ENCODE results near the gene KAT14.
"Not testable (repeated sequence)": the region's sequence is repeated elsewhere in the genome, so short reads cannot be mapped to it uniquely, and the experiment has no call there.

The KAT14 gene

GRCh38 chr20:18180815-18181214 is 43.2 kb downstream of the KAT14 start:
- Histone ChIP-seq H3K4me3 (ENCODE audit: severe bottlenecking) (no peak overlapping the region), H3K27ac (ENCODE audit: poor library complexity, severe bottlenecking) (no peak overlapping the region), H3K27me3 (ENCODE audit: insufficient read depth, poor library complexity, severe bottlenecking) (no peaks in the 10 kb centered on the region), H3K36me3 (ENCODE audit: low read depth) (peaks cover 45% of the 10 kb centered on the region), H3K4me1 (ENCODE audit: insufficient read depth, poor library complexity, severe bottlenecking) (no peaks in the 10 kb centered on the region), H3K9me3 (ENCODE audit: severe bottlenecking) (peaks cover 9% of the 10 kb centered on the region)
- ATAC-seq (ENCODE audit: low read depth): no peak
- no peak for TF ChIP-seq CTCF (IDR thresholded peaks at IDR 0.05; ENCODE audit: poor library complexity, severe bottlenecking)
- DNase-seq (ENCODE audit: low spot score): no peak

- Histone ChIP-seq H3K27ac (ENCODE audit: poor library complexity, severe bottlenecking) (no peak overlapping the region), H3K36me3 (ENCODE audit: low read depth) (peaks cover 22% of the 10 kb centered on the region), H3K27me3 (ENCODE audit: insufficient read depth, poor library complexity, severe bottlenecking) (no peaks in the 10 kb centered on the region), H3K4me3 (ENCODE audit: severe bottlenecking) (no peak overlapping the region), H3K4me1 (ENCODE audit: insufficient read depth, poor library complexity, severe bottlenecking) (peaks cover 6% of the 10 kb centered on the region), H3K9me3 (ENCODE audit: severe bottlenecking) (no peaks in the 10 kb centered on the region)
- DNase-seq (ENCODE audit: low spot score): no peak
- ATAC-seq (ENCODE audit: low read depth): peak; percentile 16; the same call in 1 of the 3 replicates
- TF ChIP-seq CTCF (IDR thresholded peaks at IDR 0.05; ENCODE audit: poor library complexity, severe bottlenecking): no peak
These were observed 49.4 kb downstream of the KAT14 start for GRCh38 chr20:18187020-18187419.

- DNase-seq (ENCODE audit: low spot score) (no peak), ATAC-seq (ENCODE audit: low read depth) (no peak)
- Histone ChIP-seq H3K36me3 (ENCODE audit: low read depth) (peaks cover 18% of the 10 kb centered on the region), H3K27me3 (ENCODE audit: insufficient read depth, poor library complexity, severe bottlenecking) (no peaks in the 10 kb centered on the region), H3K4me3 (ENCODE audit: severe bottlenecking) (no peak overlapping the region), H3K27ac (ENCODE audit: poor library complexity, severe bottlenecking) (no peak overlapping the region), H3K9me3 (ENCODE audit: severe bottlenecking) (no peaks in the 10 kb centered on the region), H3K4me1 (ENCODE audit: insufficient read depth, poor library complexity, severe bottlenecking) (peaks cover 6% of the 10 kb centered on the region)
- TF ChIP-seq CTCF (IDR thresholded peaks at IDR 0.05; ENCODE audit: poor library complexity, severe bottlenecking): no peak
These were observed 50.8 kb downstream of the KAT14 start for GRCh38 chr20:18188434-18188833.

GRCh38 chr20:18190338-18191233 is 52.9 kb downstream of the KAT14 start:
- no peak for TF ChIP-seq CTCF (IDR thresholded peaks at IDR 0.05; ENCODE audit: poor library complexity, severe bottlenecking)
- H3K27ac ChIP-seq (ENCODE audit: poor library complexity, severe bottlenecking): peak overlapping the region; percentile 28

GRCh38 chr20:18191306-18191705 is 53.6 kb downstream of the KAT14 start:
- Histone ChIP-seq H3K4me1 (ENCODE audit: insufficient read depth, poor library complexity, severe bottlenecking) (peaks cover 6% of the 10 kb centered on the region), H3K36me3 (ENCODE audit: low read depth) (peaks cover under 1% of the 10 kb centered on the region; the same call in 1 of the 2 replicates), H3K27ac (ENCODE audit: poor library complexity, severe bottlenecking) (peak overlapping the region; percentile 28), H3K9me3 (ENCODE audit: severe bottlenecking) (no peaks in the 10 kb centered on the region), H3K27me3 (ENCODE audit: insufficient read depth, poor library complexity, severe bottlenecking) (no peaks in the 10 kb centered on the region), H3K4me3 (ENCODE audit: severe bottlenecking) (no peak overlapping the region)
- TF ChIP-seq CTCF (IDR thresholded peaks at IDR 0.05; ENCODE audit: poor library complexity, severe bottlenecking): no peak
- DNase-seq (ENCODE audit: low spot score) (no peak), ATAC-seq (ENCODE audit: low read depth) (no peak)

More at GRCh38 chr20:18190338-18191233, 52.9 kb downstream of the KAT14 start:
- no peaks in the 10 kb centered on the region for H3K27me3 ChIP-seq (ENCODE audit: insufficient read depth, poor library complexity, severe bottlenecking)
- peaks cover 6% of the 10 kb centered on the region for H3K36me3 ChIP-seq (ENCODE audit: low read depth)
- DNase-seq (ENCODE audit: low spot score) (no peak), ATAC-seq (ENCODE audit: low read depth) (peak; percentile 74)
- H3K9me3 ChIP-seq (ENCODE audit: severe bottlenecking): no peaks in the 10 kb centered on the region
- peaks cover 6% of the 10 kb centered on the region for H3K4me1 ChIP-seq (ENCODE audit: insufficient read depth, poor library complexity, severe bottlenecking)
- H3K4me3 ChIP-seq (ENCODE audit: severe bottlenecking): no peak overlapping the region

- ATAC-seq (ENCODE audit: low read depth); H3K4me3 ChIP-seq (ENCODE audit: severe bottlenecking); DNase-seq (ENCODE audit: low spot score); H3K27me3 ChIP-seq (ENCODE audit: insufficient read depth, poor library complexity, severe bottlenecking); H3K36me3 ChIP-seq (ENCODE audit: low read depth); H3K27ac ChIP-seq (ENCODE audit: poor library complexity, severe bottlenecking); H3K9me3 ChIP-seq (ENCODE audit: severe bottlenecking): not testable (repeated sequence)
- H3K4me1 ChIP-seq (ENCODE audit: insufficient read depth, poor library complexity, severe bottlenecking): peaks cover 16% of the 10 kb centered on the region
These were observed 56.8 kb downstream of the KAT14 start for GRCh38 chr20:18194461-18194860.
